Measurements from ENCODE around the gene SLC43A2.

DNA sequence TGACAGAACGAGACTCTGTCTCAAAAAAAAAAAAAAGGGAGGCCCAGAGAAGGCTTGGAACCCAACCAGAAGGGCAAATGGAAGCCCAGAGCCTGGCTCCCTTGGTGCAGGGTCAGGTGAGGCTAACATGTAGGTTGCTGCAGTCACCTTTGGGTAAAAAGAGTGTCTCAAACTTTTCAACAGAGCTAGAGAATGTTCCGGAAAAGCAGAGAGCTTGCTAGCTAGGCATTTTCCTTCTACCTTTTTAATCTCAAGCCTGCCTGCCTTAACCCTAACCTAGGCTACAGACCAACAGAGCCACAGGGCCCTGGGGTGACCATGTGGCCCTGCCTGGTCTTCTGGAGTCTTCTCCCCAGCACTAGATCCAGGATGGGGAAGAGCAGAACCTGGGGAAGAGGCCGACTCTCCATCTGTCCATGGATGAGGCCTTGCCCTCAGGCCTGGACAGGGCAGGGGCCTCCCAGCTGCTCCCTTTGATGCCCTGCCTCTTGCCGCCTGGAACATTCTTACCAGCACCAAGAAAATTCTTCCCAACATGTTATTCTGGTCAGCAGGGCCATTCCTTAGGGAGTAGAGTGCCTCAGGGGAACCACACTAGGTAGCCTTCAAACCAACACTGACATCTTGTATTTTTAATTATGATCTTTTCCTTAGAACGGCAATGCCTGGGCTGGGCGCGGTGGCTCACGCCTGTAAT is 30.1 kb downstream of the SLC43A2 start:
- TF ChIP-seq CTCF (IDR thresholded peaks at IDR 0.05; ENCODE audit: low read depth, low read length, missing input control) (no peak), NR2F2 (IDR thresholded peaks at IDR 0.05) (no peak), YY1 (IDR thresholded peaks at IDR 0.05) (no peak), JUND (IDR thresholded peaks at IDR 0.05) (no peak), MAX (IDR thresholded peaks at IDR 0.05) (no peak), GABPA (IDR thresholded peaks at IDR 0.05 in 1 of 2, conservative IDR thresholded peaks at IDR 0.05 in 1 of 2) (no peak), FOXA1 (IDR thresholded peaks at IDR 0.05) (no peak), SP1 (IDR thresholded peaks at IDR 0.05) (no peak), EGR1 (IDR thresholded peaks at IDR 0.05; ENCODE audit: low read depth in 2 of 2) (no peak), TAF1 (conservative IDR thresholded peaks at IDR 0.05) (no peak), HNF4G (IDR thresholded peaks at IDR 0.05) (no peak), RAD21 (IDR thresholded peaks at IDR 0.05) (no peak)
- TF ChIP-seq, protein P1, sequence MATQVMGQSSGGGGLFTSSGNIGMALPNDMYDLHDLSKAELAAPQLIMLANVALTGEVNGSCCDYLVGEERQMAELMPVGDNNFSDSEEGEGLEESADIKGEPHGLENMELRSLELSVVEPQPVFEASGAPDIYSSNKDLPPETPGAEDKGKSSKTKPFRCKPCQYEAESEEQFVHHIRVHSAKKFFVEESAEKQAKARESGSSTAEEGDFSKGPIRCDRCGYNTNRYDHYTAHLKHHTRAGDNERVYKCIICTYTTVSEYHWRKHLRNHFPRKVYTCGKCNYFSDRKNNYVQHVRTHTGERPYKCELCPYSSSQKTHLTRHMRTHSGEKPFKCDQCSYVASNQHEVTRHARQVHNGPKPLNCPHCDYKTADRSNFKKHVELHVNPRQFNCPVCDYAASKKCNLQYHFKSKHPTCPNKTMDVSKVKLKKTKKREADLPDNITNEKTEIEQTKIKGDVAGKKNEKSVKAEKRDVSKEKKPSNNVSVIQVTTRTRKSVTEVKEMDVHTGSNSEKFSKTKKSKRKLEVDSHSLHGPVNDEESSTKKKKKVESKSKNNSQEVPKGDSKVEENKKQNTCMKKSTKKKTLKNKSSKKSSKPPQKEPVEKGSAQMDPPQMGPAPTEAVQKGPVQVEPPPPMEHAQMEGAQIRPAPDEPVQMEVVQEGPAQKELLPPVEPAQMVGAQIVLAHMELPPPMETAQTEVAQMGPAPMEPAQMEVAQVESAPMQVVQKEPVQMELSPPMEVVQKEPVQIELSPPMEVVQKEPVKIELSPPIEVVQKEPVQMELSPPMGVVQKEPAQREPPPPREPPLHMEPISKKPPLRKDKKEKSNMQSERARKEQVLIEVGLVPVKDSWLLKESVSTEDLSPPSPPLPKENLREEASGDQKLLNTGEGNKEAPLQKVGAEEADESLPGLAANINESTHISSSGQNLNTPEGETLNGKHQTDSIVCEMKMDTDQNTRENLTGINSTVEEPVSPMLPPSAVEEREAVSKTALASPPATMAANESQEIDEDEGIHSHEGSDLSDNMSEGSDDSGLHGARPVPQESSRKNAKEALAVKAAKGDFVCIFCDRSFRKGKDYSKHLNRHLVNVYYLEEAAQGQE (IDR thresholded peaks at IDR 0.05): no peak
- TF ChIP-seq, protein P2, sequence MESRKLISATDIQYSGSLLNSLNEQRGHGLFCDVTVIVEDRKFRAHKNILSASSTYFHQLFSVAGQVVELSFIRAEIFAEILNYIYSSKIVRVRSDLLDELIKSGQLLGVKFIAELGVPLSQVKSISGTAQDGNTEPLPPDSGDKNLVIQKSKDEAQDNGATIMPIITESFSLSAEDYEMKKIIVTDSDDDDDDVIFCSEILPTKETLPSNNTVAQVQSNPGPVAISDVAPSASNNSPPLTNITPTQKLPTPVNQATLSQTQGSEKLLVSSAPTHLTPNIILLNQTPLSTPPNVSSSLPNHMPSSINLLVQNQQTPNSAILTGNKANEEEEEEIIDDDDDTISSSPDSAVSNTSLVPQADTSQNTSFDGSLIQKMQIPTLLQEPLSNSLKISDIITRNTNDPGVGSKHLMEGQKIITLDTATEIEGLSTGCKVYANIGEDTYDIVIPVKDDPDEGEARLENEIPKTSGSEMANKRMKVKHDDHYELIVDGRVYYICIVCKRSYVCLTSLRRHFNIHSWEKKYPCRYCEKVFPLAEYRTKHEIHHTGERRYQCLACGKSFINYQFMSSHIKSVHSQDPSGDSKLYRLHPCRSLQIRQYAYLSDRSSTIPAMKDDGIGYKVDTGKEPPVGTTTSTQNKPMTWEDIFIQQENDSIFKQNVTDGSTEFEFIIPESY (IDR thresholded peaks at IDR 0.05): no peak

Data from liver (tissue), 3 donors.